Measurements from ENCODE around the gene STEAP1B.

Gene STEAP1B

DNA sequence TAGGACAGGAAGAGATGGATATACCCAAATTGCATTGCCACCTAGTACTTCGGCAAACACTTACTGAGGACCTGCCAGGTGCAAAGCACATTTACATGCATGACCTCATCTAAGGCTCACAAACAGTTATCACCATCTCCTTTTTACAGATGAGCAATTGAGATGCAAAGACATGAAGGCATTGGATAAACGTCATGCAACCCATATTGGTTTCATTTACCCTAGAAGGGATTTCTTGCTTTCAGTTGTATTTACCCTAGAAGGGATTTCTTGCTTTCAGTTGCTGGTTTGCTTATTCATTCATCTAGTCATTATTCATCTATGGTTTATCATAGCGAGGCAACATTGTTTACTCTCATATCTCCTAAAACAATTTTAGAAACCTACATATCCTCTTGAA, 52.2 kb downstream of the STEAP1B start:
- Histone ChIP-seq H3K4me3 (no peak overlapping the region), H3K9ac (ENCODE audit: insufficient read length) (no peak overlapping the region), H3K36me3 (ENCODE audit: insufficient read depth, low read length) (no peaks in the 10 kb centered on the region), H3K27ac (no peak overlapping the region), H3K9me3 (ENCODE audit: low read depth, low read length) (no peaks in the 10 kb centered on the region)
- TF ChIP-seq FOXP2 (optimal IDR thresholded peaks at IDR 0.05; ENCODE audit: control extremely low read depth, extremely low read length, insufficient read depth) (no peak), EZH2 (IDR thresholded peaks at IDR 0.05) (no peak)
- DNase-seq (ENCODE audit: low read depth, low spot score) = no peak

DNA sequence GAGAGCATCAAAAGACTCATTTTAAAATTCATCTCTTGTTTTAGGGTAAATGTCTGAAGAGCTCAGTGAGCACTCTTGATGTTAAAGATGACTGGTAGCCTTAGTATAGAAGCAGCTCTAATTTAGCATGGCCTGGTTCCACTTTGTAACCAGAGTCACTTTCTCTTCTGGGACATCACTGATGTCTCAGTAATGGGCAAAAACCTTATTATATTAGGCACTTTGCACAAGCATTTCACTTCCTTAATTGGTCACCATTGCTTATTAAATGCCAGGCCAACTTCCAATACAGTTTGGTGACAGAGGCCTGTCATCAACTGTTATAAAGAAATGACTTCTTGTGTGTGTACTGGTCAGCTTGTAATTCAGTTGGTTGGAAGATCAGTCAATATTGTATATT, 53.0 kb downstream of the STEAP1B start:
- no peak for DNase-seq (ENCODE audit: low read depth, low spot score)
- H3K36me3 ChIP-seq (ENCODE audit: insufficient read depth, low read length) = no peaks in the 10 kb centered on the region
- no peaks in the 10 kb centered on the region for H3K9me3 ChIP-seq (ENCODE audit: low read depth, low read length)
- no peak for TF ChIP-seq FOXP2 (optimal IDR thresholded peaks at IDR 0.05; ENCODE audit: control extremely low read depth, extremely low read length, insufficient read depth)
- TF ChIP-seq EZH2 (IDR thresholded peaks at IDR 0.05) = no peak
- no peak for TF ChIP-seq POLR2AphosphoS5 (IDR thresholded peaks at IDR 0.05; ENCODE audit: borderline replicate concordance, low read depth, low read length)
- no peak overlapping the region for H3K27ac ChIP-seq
- H3K4me3 ChIP-seq = no peak overlapping the region
- H3K9ac ChIP-seq (ENCODE audit: insufficient read length) = no peak overlapping the region

DNA sequence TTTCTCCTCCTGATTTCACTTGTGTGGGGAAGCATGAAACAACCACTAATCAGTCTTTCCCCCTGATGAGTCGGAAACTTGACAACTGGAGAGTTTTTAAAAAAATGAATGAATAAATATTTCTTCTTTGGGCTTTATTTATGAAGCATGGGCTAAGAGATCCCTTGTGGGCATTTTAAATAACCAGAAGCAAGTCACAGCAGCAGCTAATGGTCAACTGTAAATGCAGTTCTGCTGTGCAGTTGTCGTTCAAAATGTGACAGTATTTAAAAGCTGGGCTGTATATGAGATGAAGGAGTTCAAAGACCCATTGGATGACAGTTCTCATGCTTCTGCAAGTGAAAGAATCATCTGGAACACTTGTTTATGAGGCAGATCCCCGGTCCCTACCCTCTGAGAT, 54.1 kb downstream of the STEAP1B start:
- no peaks in the 10 kb centered on the region for H3K9me3 ChIP-seq (ENCODE audit: low read depth, low read length)
- no peak overlapping the region for H3K27ac ChIP-seq
- no peaks in the 10 kb centered on the region for H3K36me3 ChIP-seq (ENCODE audit: insufficient read depth, low read length)
- no peak overlapping the region for H3K9ac ChIP-seq (ENCODE audit: insufficient read length)
- TF ChIP-seq EZH2 (IDR thresholded peaks at IDR 0.05) (no peak), FOXP2 (optimal IDR thresholded peaks at IDR 0.05; ENCODE audit: control extremely low read depth, extremely low read length, insufficient read depth) (no peak), POLR2AphosphoS5 (IDR thresholded peaks at IDR 0.05; ENCODE audit: borderline replicate concordance, low read depth, low read length) (no peak)
- H3K4me3 ChIP-seq = no peak overlapping the region
- DNase-seq (ENCODE audit: low read depth, low spot score) = no peak

DNA sequence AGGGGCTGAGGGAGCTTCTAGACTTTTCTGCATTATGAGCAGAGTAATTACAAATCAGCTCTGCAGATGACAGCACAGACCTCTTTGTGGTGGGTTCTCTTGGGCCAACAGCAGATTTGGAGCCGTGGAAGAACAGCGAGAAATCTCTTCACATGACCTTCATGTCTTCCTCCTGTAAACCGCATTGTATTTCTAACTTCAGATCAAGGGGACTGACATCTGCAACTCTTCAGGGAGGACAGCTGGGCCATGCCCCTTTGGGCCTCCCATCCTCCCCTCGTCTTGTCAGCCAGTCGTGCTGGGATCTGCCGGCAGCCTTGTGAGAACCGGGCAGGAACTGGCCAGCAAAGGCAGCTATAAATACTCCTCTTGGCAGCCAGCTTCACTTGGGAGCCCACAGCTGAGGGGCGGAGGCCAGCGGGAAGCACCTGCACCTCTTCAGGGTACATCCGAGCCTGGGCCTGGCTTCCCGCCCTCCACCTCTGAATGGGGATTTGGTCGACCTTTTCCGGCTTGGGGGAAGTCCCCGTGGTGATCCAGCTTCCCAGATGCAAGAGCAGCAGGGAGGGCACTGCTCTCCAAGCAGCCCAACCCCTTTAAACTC, 54.7 kb downstream of the STEAP1B start:
- no peak for DNase-seq (ENCODE audit: low read depth, low spot score)
- TF ChIP-seq POLR2AphosphoS5 (IDR thresholded peaks at IDR 0.05; ENCODE audit: borderline replicate concordance, low read depth, low read length) = no peak
- TF ChIP-seq FOXP2 (optimal IDR thresholded peaks at IDR 0.05; ENCODE audit: control extremely low read depth, extremely low read length, insufficient read depth) = no peak
- TF ChIP-seq EZH2 (IDR thresholded peaks at IDR 0.05) = no peak
- H3K4me3 ChIP-seq = no peak overlapping the region
- H3K36me3 ChIP-seq (ENCODE audit: insufficient read depth, low read length) = no peaks in the 10 kb centered on the region
- H3K9ac ChIP-seq (ENCODE audit: insufficient read length) = no peak overlapping the region
- no peak overlapping the region for H3K27ac ChIP-seq
- no peaks in the 10 kb centered on the region for H3K9me3 ChIP-seq (ENCODE audit: low read depth, low read length)

DNA sequence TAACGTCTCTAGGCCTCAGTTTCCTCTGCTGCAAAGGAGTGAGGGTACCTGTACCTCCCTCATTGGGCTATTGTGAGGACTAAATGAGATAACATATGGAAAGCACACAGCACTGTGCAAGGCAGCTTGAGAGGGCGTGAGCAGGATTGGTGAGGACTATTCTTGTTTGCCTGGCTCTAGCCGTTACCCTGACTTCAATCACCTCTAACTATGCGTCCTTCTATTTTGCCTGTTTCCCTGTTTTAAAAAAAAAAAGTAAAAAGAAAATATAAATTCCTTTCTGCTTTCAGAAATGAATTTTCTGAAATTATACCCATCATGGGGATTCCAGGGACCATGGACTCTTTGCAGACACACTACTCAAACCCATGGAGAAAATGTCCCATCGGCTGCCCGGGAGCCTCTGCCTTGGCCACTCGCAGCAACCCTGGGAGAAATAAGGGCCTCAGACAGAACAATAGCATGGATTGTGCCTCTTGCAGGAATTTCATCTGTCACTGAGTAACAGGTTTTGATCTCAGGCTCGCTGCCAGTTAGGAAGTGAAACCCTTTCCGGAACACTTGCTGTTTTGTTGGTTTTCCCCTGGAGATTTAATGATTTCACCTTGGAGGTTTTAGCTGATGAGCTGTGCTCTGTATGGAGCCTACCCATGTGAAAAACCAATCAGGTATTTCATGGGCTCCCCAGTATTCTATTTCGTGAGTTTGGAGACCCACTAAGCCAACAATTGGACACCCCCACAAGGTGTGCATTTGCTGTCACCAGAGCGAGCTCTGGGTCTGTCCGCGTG, 55.6 kb downstream of the STEAP1B start:
- TF ChIP-seq POLR2AphosphoS5 (IDR thresholded peaks at IDR 0.05; ENCODE audit: borderline replicate concordance, low read depth, low read length) (no peak), EZH2 (IDR thresholded peaks at IDR 0.05) (no peak), FOXP2 (optimal IDR thresholded peaks at IDR 0.05; ENCODE audit: control extremely low read depth, extremely low read length, insufficient read depth) (no peak)
- Histone ChIP-seq H3K9ac (ENCODE audit: insufficient read length) (no peak overlapping the region), H3K4me3 (no peak overlapping the region), H3K27ac (no peak overlapping the region), H3K36me3 (ENCODE audit: insufficient read depth, low read length) (no peaks in the 10 kb centered on the region), H3K9me3 (ENCODE audit: low read depth, low read length) (no peaks in the 10 kb centered on the region)
- DNase-seq (ENCODE audit: low read depth, low spot score) = no peak

DNA sequence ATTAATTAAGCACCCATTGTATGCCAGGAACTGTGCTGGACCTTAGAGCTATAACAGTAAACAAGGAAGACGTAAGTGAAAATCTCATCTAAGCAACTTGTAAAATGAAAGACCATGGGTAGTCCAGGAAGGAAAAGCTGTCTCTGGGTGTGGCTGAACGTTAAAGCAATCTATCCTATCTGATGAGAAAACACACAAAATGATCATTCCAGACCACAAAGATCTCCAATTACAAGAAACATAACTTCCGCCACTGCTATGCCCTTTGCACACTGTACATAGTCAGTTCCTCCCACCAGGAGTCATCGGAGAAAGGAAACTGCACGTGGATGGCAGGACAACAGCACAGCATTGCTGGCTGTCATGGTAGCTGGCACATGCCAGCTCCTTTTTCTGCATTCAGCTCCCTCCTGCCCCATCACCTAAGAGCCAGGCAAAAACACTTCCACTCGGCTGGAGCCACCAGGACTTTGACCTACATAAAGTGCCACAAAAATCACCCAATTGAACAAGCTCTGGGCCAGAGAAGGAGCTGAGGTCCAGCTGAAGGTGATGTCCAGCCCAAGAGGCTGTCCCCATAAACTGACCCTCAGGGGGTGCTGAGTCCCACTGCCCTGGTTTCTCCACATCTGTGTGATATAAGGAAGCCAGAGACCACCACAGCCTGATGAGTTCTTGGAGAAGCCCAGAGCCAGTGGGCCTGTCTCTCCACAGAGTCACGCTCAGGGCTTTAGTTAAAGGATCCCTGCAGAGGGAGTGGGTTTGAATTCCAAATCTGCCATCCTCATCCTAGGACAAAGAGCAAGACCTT, 56.4 kb downstream of the STEAP1B start:
- Histone ChIP-seq H3K9me3 (ENCODE audit: low read depth, low read length) (no peaks in the 10 kb centered on the region), H3K36me3 (ENCODE audit: insufficient read depth, low read length) (no peaks in the 10 kb centered on the region), H3K27ac (no peak overlapping the region), H3K9ac (ENCODE audit: insufficient read length) (no peak overlapping the region), H3K4me3 (no peak overlapping the region)
- DNase-seq (ENCODE audit: low read depth, low spot score) = no peak
- TF ChIP-seq POLR2AphosphoS5 (IDR thresholded peaks at IDR 0.05; ENCODE audit: borderline replicate concordance, low read depth, low read length) (no peak), EZH2 (IDR thresholded peaks at IDR 0.05) (no peak), FOXP2 (optimal IDR thresholded peaks at IDR 0.05; ENCODE audit: control extremely low read depth, extremely low read length, insufficient read depth) (no peak)

DNA sequence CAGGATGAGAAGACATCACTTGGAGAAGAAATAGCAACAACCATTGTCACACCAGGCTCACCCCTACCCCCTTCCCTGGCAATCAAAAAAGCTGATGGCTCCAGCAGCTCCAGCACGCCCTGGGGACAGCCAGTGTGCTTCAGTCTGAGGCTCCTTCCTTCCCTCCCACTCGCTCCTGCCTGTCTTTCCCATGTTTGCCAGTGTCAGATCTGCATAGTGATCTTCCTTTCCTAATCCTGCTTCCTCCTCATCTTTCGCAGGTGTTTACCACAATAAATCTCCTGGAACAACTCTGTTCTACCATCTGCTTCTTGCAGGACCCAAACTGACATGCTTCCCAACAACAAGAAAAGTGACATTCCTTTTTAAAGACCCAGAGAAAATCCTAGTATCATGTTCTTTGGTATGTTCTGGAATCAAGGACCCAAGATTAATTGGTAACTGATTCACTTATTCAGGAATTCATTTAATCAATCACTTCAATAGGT, 57.1 kb downstream of the STEAP1B start:
- Histone ChIP-seq H3K27ac (no peak overlapping the region), H3K4me3 (no peak overlapping the region), H3K9me3 (ENCODE audit: low read depth, low read length) (no peaks in the 10 kb centered on the region), H3K36me3 (ENCODE audit: insufficient read depth, low read length) (no peaks in the 10 kb centered on the region), H3K9ac (ENCODE audit: insufficient read length) (no peak overlapping the region)
- no peak for DNase-seq (ENCODE audit: low read depth, low spot score)
- no peak for TF ChIP-seq EZH2 (IDR thresholded peaks at IDR 0.05)
- no peak for TF ChIP-seq FOXP2 (optimal IDR thresholded peaks at IDR 0.05; ENCODE audit: control extremely low read depth, extremely low read length, insufficient read depth)
- TF ChIP-seq POLR2AphosphoS5 (IDR thresholded peaks at IDR 0.05; ENCODE audit: borderline replicate concordance, low read depth, low read length) = no peak

DNA sequence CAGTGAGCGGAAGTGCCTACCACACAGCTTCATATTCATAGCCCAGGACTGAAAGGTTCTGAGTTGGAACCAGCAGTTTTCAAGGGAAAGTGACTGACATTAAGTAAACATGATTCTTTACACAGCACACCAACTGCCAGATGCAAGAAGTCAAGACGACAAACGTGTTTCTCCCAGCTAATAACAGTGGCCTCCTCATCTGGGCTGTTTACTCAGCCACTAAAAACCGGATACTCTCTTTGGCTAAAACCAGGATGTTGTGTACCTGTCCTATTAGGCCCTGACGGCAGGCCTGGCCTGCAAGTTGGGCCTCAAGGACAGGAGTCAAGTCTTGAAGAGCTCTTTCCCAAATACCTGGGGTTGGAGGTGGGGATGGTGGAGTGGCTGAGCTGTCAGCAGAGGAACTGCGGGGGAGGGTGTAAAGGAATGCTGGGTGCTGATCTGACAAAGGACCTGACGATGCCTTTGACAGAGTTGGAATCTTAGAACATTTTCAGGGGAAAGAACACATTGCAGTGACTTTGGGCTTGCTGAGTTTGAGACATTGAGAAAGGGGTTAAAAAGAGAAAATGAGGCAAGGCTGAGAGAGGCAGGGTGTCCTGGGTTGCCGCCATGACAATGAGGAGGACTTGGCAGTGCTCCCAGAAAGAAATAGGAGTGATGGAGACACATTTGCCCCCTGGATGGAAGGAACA, 57.7 kb downstream of the STEAP1B start:
- no peaks in the 10 kb centered on the region for H3K36me3 ChIP-seq (ENCODE audit: insufficient read depth, low read length)
- DNase-seq (ENCODE audit: low read depth, low spot score) = no peak
- no peak overlapping the region for H3K27ac ChIP-seq
- H3K9me3 ChIP-seq (ENCODE audit: low read depth, low read length) = no peaks in the 10 kb centered on the region
- no peak for TF ChIP-seq FOXP2 (optimal IDR thresholded peaks at IDR 0.05; ENCODE audit: control extremely low read depth, extremely low read length, insufficient read depth)
- no peak for TF ChIP-seq POLR2AphosphoS5 (IDR thresholded peaks at IDR 0.05; ENCODE audit: borderline replicate concordance, low read depth, low read length)
- TF ChIP-seq EZH2 (IDR thresholded peaks at IDR 0.05) = no peak
- H3K9ac ChIP-seq (ENCODE audit: insufficient read length) = no peak overlapping the region
- no peak overlapping the region for H3K4me3 ChIP-seq
